Adrenal gland (tissue), 12 donors: ENCODE measurements around the gene IFITM2. TPM values are rescaled to one million over a fixed set of nuclear protein-coding genes. Genes with fewer than 3 reads are reported as not detected.

Experiments used
- DNase-seq, 7 donors: peaks; one replicate each; pipeline ENCODE4 v3.0.0-alpha.2; 2019 to 2020
- H3K27ac ChIP-seq, 5 donors: fragments of 200-600 bp; sonication (generic) in 4 of 5; 1 replicate in 3 of 5; 2 replicates in 2 of 5; pipeline versions ENCODE4 v1.5.1 to v1.8.0; 2016 to 2020; ENCODE audit warnings: mild to moderate bottlenecking in 1 of 5
- H3K27me3 ChIP-seq: fragments of 200-600 bp; 2 replicates; pipeline ENCODE4 v1.8.0; 2021
- H3K36me3 ChIP-seq, 2 donors: fragments of 200-600 bp; replicated peaks in 1 of 2; 1 replicate in 1 of 2; 2 replicates in 1 of 2; pipeline versions ENCODE4 v1.5.1 to v1.8.0; 2018 to 2022
- H3K4me1 ChIP-seq, 2 donors: fragments of 200-600 bp; replicated peaks in 1 of 2; 1 replicate in 1 of 2; 2 replicates in 1 of 2; pipeline versions ENCODE4 v1.5.1 to v1.8.0; 2018 to 2021
- H3K4me3 ChIP-seq, 4 donors: fragments of 200-600 bp; sonication (generic) in 3 of 4; one replicate each; pipeline ENCODE4 v1.5.1; 2016 to 2018
- H3K9me3 ChIP-seq, 3 donors: fragments of 200-600 bp; sonication (generic) in 1 of 3; replicated peaks in 1 of 3; 1 replicate in 2 of 3; 2 replicates in 1 of 3; pipeline versions ENCODE4 v1.5.1 to v1.8.0; 2016 to 2021
- CTCF ChIP-seq, 6 experiments: fragments of 450-650 bp in 4 of 6; fragments of 200-600 bp in 2 of 6; sonication (generic) in 1 of 6; IDR thresholded peaks; 1 replicate in 5 of 6; 2 replicates in 1 of 6; pipeline versions ENCODE4 v1.5.1 to v1.8.0; 2016 to 2021; ENCODE audit warnings: antibody characterized with exemption in 6 of 6, mild to moderate bottlenecking in 2 of 6, moderate library complexity in 1 of 6
- POLR2A ChIP-seq, 2 donors: fragments of 450-650 bp; IDR thresholded peaks; one replicate each; pipeline ENCODE4 v1.6.1; 2017; ENCODE audit warnings: antibody characterized with exemption in 2 of 2, mild to moderate bottlenecking in 2 of 2, moderate library complexity in 1 of 2
- WGBS, 4 donors: extraction: QIAGEN DNeasy Blood & Tissue Kit in 2 of 4; methylation state at CpG; one replicate each; pipeline versions ENCODE4 v1.1.5 to v1.1.7; 2013 to 2017; 5-methylcytosine and 5-hydroxymethylcytosine counted together
- intact Hi-C, 2 donors: fragments of 100-400 bp; cut with DNase I; formaldehyde crosslinking; loops; one replicate each; pipeline versions ENCODE4 v1.14.1 to v1.15.0; 2022 to 2023
- polyA plus RNA-seq, 3 donors: library from polyadenylated mRNA; stranded (reverse); fragments of 200-250 nt in 2 of 3; fragments of 350-450 nt in 1 of 3; fragmentation: Illumina TruSeq in 1 of 3; extraction: RNeasy Lipid Tissue Mini Kit (QIAGEN cat#74804) in 1 of 3; gene quantifications; one replicate each; pipeline ENCODE4 v1.2.3, GENCODE V29; 2013 to 2014
- total RNA-seq, 9 donors: library from RNA; depleted of rRNA in 4 of 9; stranded (reverse); fragments of >200 nt in 4 of 9; fragments of 120-200 nt in 1 of 9; fragmentation: NEBNext Ultra II Directional in 1 of 9; extraction: Animal tissue kit (Norgen Biotek cat#: 25700) in 1 of 9; gene quantifications; one replicate each; pipeline versions ENCODE4 v1.1.0 to v1.2.4, GENCODE V29; 2013 to 2023
- donor health status: healthy with polysubstance abuse.
- donor health status: Bipolar disorder and iron deficiency.
- donor health status: DM: yes; HTN: yes; CAD: no.
- donor health status: DM: no; HTN: no; CAD: no.
- donor health status: DM: no; HTN: no; CAD: no.
- donor health status: DM: yes; HTN: yes; CAD: no.

The IFITM2 gene
- total and polyA plus RNA-seq, 12 donors, result 30.7 to 835 (median 235) TPM

- intact Hi-C loops, result loop anchor here (5.0 to 10.0 kb wide), 2 partner anchors 64 to 146 kb away; partner anchors contain the start of gene ANO9 (in 1 of the 2)
- DNase-seq, result no peak
- H3K4me1 ChIP-seq, result no peaks in the 10 kb centered on the region
- no peaks in the 10 kb centered on the region for H3K36me3 ChIP-seq
- no peak overlapping the region for H3K27ac ChIP-seq
- H3K4me3 ChIP-seq, result no peak overlapping the region
- peaks cover 9% of the 10 kb centered on the region for H3K27me3 ChIP-seq
- no peaks in the 10 kb centered on the region for H3K9me3 ChIP-seq
- 67 to 83% (median 74%) methylated on average over 1 to 15 of the region's 15 CpGs for WGBS, 4 donors
- no peak for TF ChIP-seq POLR2A (IDR thresholded peaks at IDR 0.05)
- no peak for TF ChIP-seq CTCF (IDR thresholded peaks at IDR 0.05)
These were observed 9.1 kb upstream of the IFITM2 start for GRCh38 chr11:298406-299065.

GRCh38 chr11:299081-299891 is 8.3 kb upstream of the IFITM2 start, which contains the start of gene IFITM5:
IFITM5 (minus strand) TSS chr11:299526; CDS start chr11:299490, 36 bp downstream.
- DNase-seq, result no peak
- H3K36me3 ChIP-seq, result no peaks in the 10 kb centered on the region
- intact Hi-C loops, result loop anchor here (5.0 to 10.0 kb wide), 2 partner anchors 63 to 146 kb away; partner anchors contain the start of gene ANO9 (in 1 of the 2)
- no peak within 1 kb of the TSS for H3K4me3 ChIP-seq
- peaks cover 9% of the 10 kb centered on the region for H3K27me3 ChIP-seq
- WGBS, 4 donors, result 40 to 82% (median 64%) methylated on average over 3 to 40 of the region's 40 CpGs
- no peaks in the 10 kb centered on the region for H3K9me3 ChIP-seq
- TF ChIP-seq POLR2A (IDR thresholded peaks at IDR 0.05) (no peak), CTCF (IDR thresholded peaks at IDR 0.05) (no peak)
- no peaks in the 10 kb centered on the region for H3K4me1 ChIP-seq
- no peak within 1 kb of the TSS for H3K27ac ChIP-seq

- no peak for DNase-seq
- peaks cover 9% of the 10 kb centered on the region for H3K27me3 ChIP-seq
These were observed 7.5 kb upstream of the IFITM2 start for GRCh38 chr11:299951-300735.

More at GRCh38 chr11:299951-300735, 7.5 kb upstream of the IFITM2 start:
- 29 to 68% (median 46%) methylated on average over 7 to 20 of the region's 20 CpGs for WGBS, 4 donors
- Histone ChIP-seq H3K4me1 (no peaks in the 10 kb centered on the region), H3K9me3 (no peaks in the 10 kb centered on the region), H3K36me3 (no peaks in the 10 kb centered on the region), H3K27ac (no peak overlapping the region), H3K4me3 (no peak overlapping the region)
- intact Hi-C loops, result loop anchor here (5.0 to 10.0 kb wide), 2 partner anchors 62 to 145 kb away; partner anchors contain the start of gene ANO9 (in 1 of the 2)
- TF ChIP-seq CTCF (IDR thresholded peaks at IDR 0.05) (no peak), POLR2A (IDR thresholded peaks at IDR 0.05) (no peak)
